ENCODE measurements around the gene OSCAR. TPM values are rescaled to one million over a fixed set of nuclear protein-coding genes. Genes with fewer than 3 reads are reported as not detected.

The OSCAR gene
- total RNA-seq, 4 donors from 2014 or later = 0.91 to 6.5 TPM; not detected in 2

- H3K27me3 ChIP-seq = no peaks in the 10 kb centered on the region
- DNase-seq = no peak
- no peaks in the 10 kb centered on the region for H3K9me3 ChIP-seq
- H3K4me1 ChIP-seq = no peaks in the 10 kb centered on the region
- no peak for TF ChIP-seq CTCF (IDR thresholded peaks at IDR 0.05)
- TF ChIP-seq POLR2A (IDR thresholded peaks at IDR 0.05) = no peak
- H3K36me3 ChIP-seq = no peaks in the 10 kb centered on the region
- H3K27ac ChIP-seq = no peak overlapping the region
- intact Hi-C loops (cut with DNase I; ENCODE audit: low total_unique reads) = no loop called here
- no peak overlapping the region for H3K4me3 ChIP-seq
These were observed 25.1 kb upstream of the OSCAR start for GRCh38 chr19:54125713-54126112.

GRCh38 chr19:54124393-54124792 is 23.8 kb upstream of the OSCAR start:
- intact Hi-C loops (cut with DNase I; ENCODE audit: low total_unique reads) = no loop called here
- H3K27me3 ChIP-seq = no peaks in the 10 kb centered on the region
- H3K36me3 ChIP-seq = no peaks in the 10 kb centered on the region
- DNase-seq = no peak
- H3K4me1 ChIP-seq = no peaks in the 10 kb centered on the region
- H3K27ac ChIP-seq = no peak overlapping the region
- no peaks in the 10 kb centered on the region for H3K9me3 ChIP-seq
- TF ChIP-seq CTCF (IDR thresholded peaks at IDR 0.05) (no peak), POLR2A (IDR thresholded peaks at IDR 0.05) (no peak)
- no peak overlapping the region for H3K4me3 ChIP-seq

- H3K27ac ChIP-seq = no peak overlapping the region
- no peak for DNase-seq
- H3K4me1 ChIP-seq = no peaks in the 10 kb centered on the region
- no peaks in the 10 kb centered on the region for H3K9me3 ChIP-seq
- no peaks in the 10 kb centered on the region for H3K36me3 ChIP-seq
- no peak overlapping the region for H3K4me3 ChIP-seq
- H3K27me3 ChIP-seq = no peaks in the 10 kb centered on the region
- intact Hi-C loops (cut with DNase I; ENCODE audit: low total_unique reads) = no loop called here
- TF ChIP-seq CTCF (IDR thresholded peaks at IDR 0.05) (no peak), POLR2A (IDR thresholded peaks at IDR 0.05) (no peak)
These were observed 23.1 kb upstream of the OSCAR start for GRCh38 chr19:54123682-54124081.

- H3K4me3 ChIP-seq = no peak overlapping the region
- no peaks in the 10 kb centered on the region for H3K36me3 ChIP-seq
- TF ChIP-seq CTCF (IDR thresholded peaks at IDR 0.05) (no peak), POLR2A (IDR thresholded peaks at IDR 0.05) (no peak)
- H3K27ac ChIP-seq = no peak overlapping the region
- intact Hi-C loops (cut with DNase I; ENCODE audit: low total_unique reads) = no loop called here
- H3K9me3 ChIP-seq = no peaks in the 10 kb centered on the region
- peaks cover 0 to 5% of the 10 kb centered on the region in 2 donors for H3K4me1 ChIP-seq
- no peak for DNase-seq
- no peaks in the 10 kb centered on the region for H3K27me3 ChIP-seq
These were observed 20.7 kb upstream of the OSCAR start for GRCh38 chr19:54121259-54121658.

- intact Hi-C loops (cut with DNase I; ENCODE audit: low total_unique reads) = no loop called here
- Histone ChIP-seq H3K9me3 (no peaks in the 10 kb centered on the region), H3K36me3 (no peaks in the 10 kb centered on the region)
These were observed 14.8 kb upstream of the OSCAR start, which contains the start of the genes PRPF31 and TFPT for GRCh38 chr19:54115109-54116063. TSS of gene PRPF31 (plus strand) at chr19:54115754. CDS start at chr19:54118279, 2,525 bp downstream. TSS of gene TFPT (minus strand) at chr19:54115657. CDS start at chr19:54115269, 388 bp downstream.

More at GRCh38 chr19:54115109-54116063, 14.8 kb upstream of the OSCAR start, which contains the start of the genes PRPF31 and TFPT:
- H3K4me3 ChIP-seq = peak within 1 kb of the TSS; percentile 69 to 96
- DNase-seq = peak; percentile 96 to 99
- peak within 1 kb of the TSS; percentile 90 to 94 for H3K27ac ChIP-seq
- TF ChIP-seq POLR2A (IDR thresholded peaks at IDR 0.05) (peak in 1 of 2 donors; percentile 59), CTCF (IDR thresholded peaks at IDR 0.05) (no peak)
- H3K27me3 ChIP-seq = no peaks in the 10 kb centered on the region
- peaks cover 6 to 9% of the 10 kb centered on the region in 2 donors for H3K4me1 ChIP-seq

Measured in uterus (tissue), 4 donors.